Stimulated activated CD8-positive, alpha-beta memory T cell treated with anti-CD3 and anti-CD28 coated beads, Interleukin-7, amount 100 ng/mL, for 48 hours (primary cell): ENCODE results near the gene SNRNP200.
A peak's percentile ranks its signal among the peaks of the same experiment; 100 is the strongest.

Experiments
- DNase-seq, 2 donors: peaks; one replicate each; pipeline ENCODE4 v3.0.0-alpha.2; 2020; ENCODE audit warnings: low read depth in 1 of 2; ENCODE audit errors: extremely low read depth in 1 of 2

Gene SNRNP200

GRCh38 chr2:96251721-96252292 lies 53.5 kb downstream of the SNRNP200 start:
- no peak for DNase-seq

- no peak for DNase-seq
Measured at GRCh38 chr2:96250188-96250587, 55.2 kb downstream of the SNRNP200 start.

GRCh38 chr2:96249654-96250053 lies 55.7 kb downstream of the SNRNP200 start:
- DNase-seq = no peak

- DNase-seq = no peak
Measured at GRCh38 chr2:96248624-96249023, 56.7 kb downstream of the SNRNP200 start.

DNA sequence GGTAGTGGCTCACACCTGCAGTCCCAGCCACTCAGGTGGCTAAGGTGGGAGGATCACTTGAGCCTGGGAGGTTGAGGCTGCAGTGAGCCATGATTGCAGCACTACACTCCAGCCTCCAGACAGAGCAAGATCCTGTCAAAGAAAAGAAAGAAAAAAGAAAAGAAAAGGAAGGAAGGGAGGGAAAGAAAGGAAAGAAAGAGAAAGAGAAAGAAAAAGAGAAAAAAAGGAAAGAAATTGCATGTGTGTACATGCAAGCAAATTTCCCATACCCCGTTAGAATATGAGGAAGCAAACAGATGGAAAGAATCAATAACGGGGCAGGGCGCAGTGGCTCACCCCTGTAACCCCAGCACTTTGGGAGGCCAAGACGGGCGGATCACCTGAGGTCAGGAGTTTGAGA lies 57.5 kb downstream of the SNRNP200 start:
- DNase-seq = no peak

GRCh38 chr2:96247009-96247408 lies 58.3 kb downstream of the SNRNP200 start:
- DNase-seq = no peak

- no peak for DNase-seq
Measured at GRCh38 chr2:96245609-96246390, 59.5 kb downstream of the SNRNP200 start.

DNA sequence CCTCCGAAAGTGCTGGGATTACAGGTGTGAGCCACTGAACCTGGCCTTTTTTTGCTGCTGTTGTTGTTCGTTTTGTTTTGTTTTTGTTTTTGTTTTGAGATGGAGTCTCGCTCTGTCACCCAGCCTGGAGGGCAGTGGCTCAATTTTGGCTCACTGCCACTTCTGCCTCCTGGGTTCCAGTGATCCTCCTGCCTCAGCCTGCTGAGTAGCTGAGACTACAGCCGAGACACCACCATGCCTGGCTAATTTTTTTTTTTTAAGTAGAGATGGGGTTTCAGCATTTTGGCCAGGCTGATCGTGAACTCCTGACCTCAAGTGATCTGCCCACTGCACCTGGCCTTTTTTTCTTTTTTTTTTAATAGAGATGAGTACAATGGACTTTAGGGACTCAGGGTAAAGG lies 61.5 kb downstream of the SNRNP200 start:
- no peak for DNase-seq

GRCh38 chr2:96241900-96242611 lies 63.3 kb downstream of the SNRNP200 start:
- peak; percentile 27 to 72 for DNase-seq

- no peak for DNase-seq
Measured at GRCh38 chr2:96241227-96241626, 64.1 kb downstream of the SNRNP200 start.

- DNase-seq = no peak
Measured at GRCh38 chr2:96240341-96241038, 64.9 kb downstream of the SNRNP200 start.

- no peak for DNase-seq
Measured at GRCh38 chr2:96239745-96240264, 65.5 kb downstream of the SNRNP200 start.

DNA sequence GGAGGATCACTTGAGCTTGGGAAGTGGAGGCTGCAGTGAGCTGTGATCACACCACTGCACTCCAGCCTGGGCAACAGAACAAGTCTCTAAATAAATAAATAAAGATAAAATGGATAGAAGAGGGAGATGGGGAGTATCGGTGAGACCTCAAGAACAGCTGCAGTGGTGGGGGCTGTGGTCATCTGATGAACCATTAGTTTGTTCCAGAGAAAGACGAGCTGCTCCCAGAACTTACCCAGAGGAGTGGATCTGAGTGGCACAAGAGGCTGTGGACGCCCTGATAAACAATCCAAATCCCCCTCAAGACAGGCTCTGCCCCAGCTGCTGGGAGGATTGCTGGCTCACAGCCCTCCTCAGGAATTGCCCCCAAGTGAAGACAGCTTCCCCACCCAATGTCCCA lies 66.3 kb downstream of the SNRNP200 start:
- DNase-seq = no peak

DNA sequence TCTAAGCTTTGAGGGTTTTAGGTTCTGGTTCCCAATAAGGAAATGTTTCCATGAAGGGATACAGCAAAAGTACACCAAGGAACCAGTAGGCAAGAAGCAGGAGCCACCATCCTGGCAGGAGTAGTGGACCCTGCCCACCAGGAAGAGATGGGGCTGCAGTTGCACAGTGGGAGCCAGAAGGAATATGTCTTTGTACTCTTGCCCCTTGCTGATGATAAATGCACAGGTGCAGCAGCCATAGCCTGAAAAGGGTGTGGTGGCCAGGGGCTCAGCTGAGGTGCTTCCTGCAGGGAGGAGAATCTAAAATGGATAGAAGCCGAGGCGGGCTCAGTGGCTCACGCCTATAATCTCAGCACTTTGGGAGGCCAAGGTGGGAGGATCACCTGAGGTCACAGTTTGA lies 67.1 kb downstream of the SNRNP200 start:
- DNase-seq = no peak

- no peak for DNase-seq
Measured at GRCh38 chr2:96236882-96237281, 68.5 kb downstream of the SNRNP200 start.

DNA sequence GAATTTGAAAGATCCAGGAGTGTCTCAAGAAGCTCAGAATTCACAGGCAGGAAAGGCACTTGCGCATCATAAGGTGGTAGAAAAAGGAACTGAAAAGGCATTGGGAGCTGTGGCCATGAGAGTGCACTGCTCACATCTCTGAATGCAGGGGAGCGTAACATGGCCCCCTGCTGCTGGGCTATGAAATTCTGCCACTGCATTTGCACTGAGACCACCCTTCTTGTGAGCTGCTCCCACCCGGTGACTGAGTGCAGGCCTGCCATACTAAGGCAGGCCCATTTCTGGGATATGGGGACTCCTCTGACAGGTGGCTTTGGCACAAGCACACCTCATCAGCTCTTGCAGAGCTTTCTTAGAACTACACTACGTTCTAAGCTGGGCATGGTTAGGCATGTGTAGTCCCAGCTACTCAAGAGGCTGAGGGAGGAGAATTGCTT lies 71.4 kb downstream of the SNRNP200 start:
- DNase-seq = no peak

- DNase-seq = no peak
Measured at GRCh38 chr2:96233436-96233835, 71.9 kb downstream of the SNRNP200 start.

DNA sequence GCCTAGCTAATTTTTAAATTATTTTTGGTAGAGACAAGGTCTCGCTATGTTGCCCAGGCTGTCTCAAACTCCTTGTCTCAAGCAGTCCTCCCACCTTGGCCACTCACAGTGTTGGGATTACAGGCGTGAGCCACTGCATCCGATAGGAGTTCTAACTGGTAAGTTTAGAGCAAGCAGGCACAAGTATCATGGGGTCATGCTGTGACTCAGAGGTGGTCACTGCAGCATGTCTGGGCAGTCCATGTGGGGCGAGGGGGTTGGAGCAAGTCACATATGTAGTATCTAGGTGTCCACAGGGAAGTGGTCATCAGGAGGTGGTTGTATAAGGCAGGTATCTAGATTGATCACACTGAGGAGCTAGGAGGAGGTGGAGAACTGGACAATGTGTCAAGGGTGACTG lies 74.0 kb downstream of the SNRNP200 start:
- DNase-seq = no peak

DNA sequence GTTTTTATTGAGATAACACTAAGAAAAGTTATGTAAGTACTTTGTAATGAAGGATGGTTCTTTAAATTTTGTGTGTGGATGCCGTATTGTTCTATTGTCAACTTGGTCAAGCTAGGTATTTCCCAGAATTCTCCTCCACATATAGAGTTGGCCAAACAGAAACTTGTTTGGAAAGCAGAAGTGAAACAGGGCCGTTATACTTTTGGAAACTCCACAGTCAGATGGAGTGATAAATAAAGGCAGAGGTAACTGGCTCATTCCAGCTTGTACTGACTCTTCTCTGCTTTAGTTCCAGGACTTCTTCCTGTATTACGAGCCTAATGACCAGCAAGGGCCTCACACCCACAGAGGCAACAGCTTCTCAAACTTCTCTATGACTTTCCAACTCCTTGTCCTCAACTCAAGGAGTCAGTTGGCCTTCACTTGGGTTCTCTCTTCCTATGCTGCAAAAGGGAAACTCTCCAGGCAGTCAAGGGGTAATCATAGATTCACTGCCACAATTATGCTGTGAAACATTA lies 80.3 kb downstream of the SNRNP200 start:
- no peak for DNase-seq
